ENCODE measurements around the gene ATG9A. TPM values are rescaled to one million over a fixed set of nuclear protein-coding genes. Genes with fewer than 3 reads are reported as not detected.

Gene ATG9A
- total RNA-seq, 4 donors from 2014 or later, result 39.8 to 82.6 (median 47.0) TPM

GRCh38 chr2:219274361-219274921, 45.0 kb upstream of the ATG9A start:
- TF ChIP-seq POLR2A (IDR thresholded peaks at IDR 0.05), result no peak
- TF ChIP-seq EP300 (IDR thresholded peaks at IDR 0.05), result no peak
- TF ChIP-seq CTCF (IDR thresholded peaks at IDR 0.05), result peak in 1 of 4 experiments; percentile 11
- TF ChIP-seq POLR2AphosphoS5 (IDR thresholded peaks at IDR 0.05), result peak; percentile 37
- Histone ChIP-seq H3K4me3 (no peak overlapping the region), H3K36me3 (no peaks in the 10 kb centered on the region), H3K27me3 (no peaks in the 10 kb centered on the region), H3K27ac (peak overlapping the region; percentile 41 to 86 (median 82)), H3K4me1 (peaks cover 4 to 30% (median 14%) of the 10 kb centered on the region in 3 donors), H3K9me3 (no peaks in the 10 kb centered on the region)
- 15 to 40% methylated on average over 3 of the region's 6 CpGs for WGBS, 2 donors (ENCODE audit: low coverage in 1 of 2)
- ATAC-seq, result peak; percentile 24

GRCh38 chr2:219273937-219274336, 44.5 kb upstream of the ATG9A start:
- Histone ChIP-seq H3K27me3 (no peaks in the 10 kb centered on the region), H3K4me3 (no peak overlapping the region), H3K36me3 (no peaks in the 10 kb centered on the region), H3K27ac (peak overlapping the region; percentile 41 to 86 (median 82)), H3K4me1 (peaks cover 4 to 29% (median 14%) of the 10 kb centered on the region in 3 donors), H3K9me3 (no peaks in the 10 kb centered on the region)
- TF ChIP-seq EP300 (IDR thresholded peaks at IDR 0.05) (no peak), POLR2A (IDR thresholded peaks at IDR 0.05) (no peak), POLR2AphosphoS5 (IDR thresholded peaks at IDR 0.05) (no peak), CTCF (IDR thresholded peaks at IDR 0.05) (no peak)
- WGBS, 2 donors (ENCODE audit: low coverage in 1 of 2), result no CpG with 5 or more reads among the region's 3 CpGs
- no peak for ATAC-seq

DNA sequence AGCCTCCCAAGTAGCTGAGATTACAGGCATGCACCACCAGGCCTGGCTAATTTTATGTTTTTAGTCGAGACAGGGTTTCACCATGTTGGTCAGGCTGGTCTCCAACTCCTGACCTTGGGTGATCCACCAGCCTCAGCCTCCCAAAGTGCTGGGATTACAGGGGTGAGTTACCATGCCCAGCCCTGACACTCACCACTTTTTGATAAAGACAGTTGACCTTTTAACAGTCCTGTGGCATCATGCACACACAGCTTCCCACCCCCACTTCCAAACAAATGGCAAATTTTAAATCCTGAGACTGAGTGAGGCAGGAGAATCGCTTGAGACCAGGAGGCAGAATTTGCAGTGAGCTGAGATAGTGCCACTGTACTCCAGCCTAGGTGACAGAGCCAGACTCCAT, 43.6 kb upstream of the ATG9A start:
- H3K27ac ChIP-seq, result no peak overlapping the region
- TF ChIP-seq CTCF (IDR thresholded peaks at IDR 0.05), result no peak
- no peak for TF ChIP-seq POLR2A (IDR thresholded peaks at IDR 0.05)
- no peak for TF ChIP-seq EP300 (IDR thresholded peaks at IDR 0.05)
- no peak for TF ChIP-seq POLR2AphosphoS5 (IDR thresholded peaks at IDR 0.05)
- H3K27me3 ChIP-seq, result no peaks in the 10 kb centered on the region
- no peaks in the 10 kb centered on the region for H3K9me3 ChIP-seq
- H3K4me1 ChIP-seq, result peaks cover 0 to 19% (median 8%) of the 10 kb centered on the region in 3 donors
- no peaks in the 10 kb centered on the region for H3K36me3 ChIP-seq
- no peak for ATAC-seq
- H3K4me3 ChIP-seq, result no peak overlapping the region
- no CpG with 5 or more reads among the region's 2 CpGs for WGBS, 2 donors (ENCODE audit: low coverage in 1 of 2)

DNA sequence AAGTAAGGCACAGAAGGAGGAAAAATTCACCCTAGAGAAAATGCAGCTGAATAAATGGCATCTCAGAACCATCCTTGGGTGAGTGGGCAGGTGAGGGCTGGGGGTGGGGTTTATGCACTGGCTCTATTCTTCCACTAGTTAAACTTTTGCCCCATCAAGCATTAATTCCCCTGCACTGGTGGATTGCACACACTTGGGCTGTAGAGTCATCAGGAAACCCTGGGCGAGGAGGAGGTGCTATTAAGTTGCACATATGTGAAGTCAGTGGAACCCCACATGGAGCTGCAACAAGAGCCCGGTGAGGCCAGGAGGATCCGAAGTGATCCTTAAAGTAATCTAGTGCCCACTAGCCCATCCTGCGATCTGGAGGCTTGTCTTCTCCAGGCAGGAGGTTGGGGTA, 42.9 kb upstream of the ATG9A start:
- WGBS, 2 donors (ENCODE audit: low coverage in 1 of 2), result 73 to 75% methylated on average over 2 to 4 of the region's 4 CpGs
- Histone ChIP-seq H3K4me3 (no peak overlapping the region), H3K27ac (no peak overlapping the region), H3K4me1 (peaks cover 0 to 13% (median 5%) of the 10 kb centered on the region in 3 donors), H3K9me3 (no peaks in the 10 kb centered on the region), H3K27me3 (no peaks in the 10 kb centered on the region), H3K36me3 (no peaks in the 10 kb centered on the region)
- TF ChIP-seq POLR2AphosphoS5 (IDR thresholded peaks at IDR 0.05) (no peak), EP300 (IDR thresholded peaks at IDR 0.05) (no peak), CTCF (IDR thresholded peaks at IDR 0.05) (no peak), POLR2A (IDR thresholded peaks at IDR 0.05) (no peak)
- no peak for ATAC-seq

- H3K27me3 ChIP-seq, result no peaks in the 10 kb centered on the region
- H3K4me3 ChIP-seq, result no peak overlapping the region
- no peak for ATAC-seq
- no peak overlapping the region for H3K27ac ChIP-seq
- H3K9me3 ChIP-seq, result no peaks in the 10 kb centered on the region
- no peaks in the 10 kb centered on the region for H3K36me3 ChIP-seq
- no peak for TF ChIP-seq CTCF (IDR thresholded peaks at IDR 0.05)
- TF ChIP-seq POLR2AphosphoS5 (IDR thresholded peaks at IDR 0.05), result no peak
- TF ChIP-seq POLR2A (IDR thresholded peaks at IDR 0.05), result no peak
- TF ChIP-seq EP300 (IDR thresholded peaks at IDR 0.05), result no peak
- peaks cover 0 to 10% (median 5%) of the 10 kb centered on the region in 3 donors for H3K4me1 ChIP-seq
- no CpG with 5 or more reads among the region's 2 CpGs for WGBS, 2 donors (ENCODE audit: low coverage in 1 of 2)
These were observed 41.6 kb upstream of the ATG9A start for GRCh38 chr2:219271021-219271420.

All from gastroesophageal sphincter (tissue), 4 donors.